IPS DF 4.7 (cell line): ENCODE measurements around the gene DIP2A.
"Not testable (repeated sequence)": the region's sequence is repeated elsewhere in the genome, so short reads cannot be mapped to it uniquely, and the experiment has no call there.

Experiments used
- DNase-seq: peaks from one replicate; pipeline ENCODE4 v3.0.0-alpha.2; 2013; ENCODE audit warnings: low spot score; ENCODE audit errors: extremely low read depth

DIP2A gene

GRCh38 chr21:46425571-46425970 lies 33.1 kb upstream of the DIP2A start:
- DNase-seq: no peak

GRCh38 chr21:46426313-46427046 lies 32.2 kb upstream of the DIP2A start:
- no peak for DNase-seq

GRCh38 chr21:46427516-46427915 lies 31.2 kb upstream of the DIP2A start:
- DNase-seq: no peak

GRCh38 chr21:46428286-46428685 lies 30.4 kb upstream of the DIP2A start:
- DNase-seq: no peak

GRCh38 chr21:46428987-46429710 lies 29.5 kb upstream of the DIP2A start:
- no peak for DNase-seq

GRCh38 chr21:46429754-46430681 lies 28.7 kb upstream of the DIP2A start:
- DNase-seq: no peak

GRCh38 chr21:46431448-46431847 lies 27.2 kb upstream of the DIP2A start:
- no peak for DNase-seq

- no peak for DNase-seq
These were observed 26.7 kb upstream of the DIP2A start for GRCh38 chr21:46431884-46432488.

GRCh38 chr21:46433116-46433515 lies 25.6 kb upstream of the DIP2A start:
- not testable (repeated sequence) for DNase-seq

- no peak for DNase-seq
These were observed 24.3 kb upstream of the DIP2A start for GRCh38 chr21:46434322-46434958.

GRCh38 chr21:46435786-46436227 lies 22.9 kb upstream of the DIP2A start:
- no peak for DNase-seq

GRCh38 chr21:46436621-46437020 lies 22.1 kb upstream of the DIP2A start:
- DNase-seq: no peak

GRCh38 chr21:46437096-46437498 lies 21.6 kb upstream of the DIP2A start:
- no peak for DNase-seq

GRCh38 chr21:46437511-46437910 lies 21.2 kb upstream of the DIP2A start:
- no peak for DNase-seq

- no peak for DNase-seq
These were observed 20.4 kb upstream of the DIP2A start for GRCh38 chr21:46438241-46438640.

- DNase-seq: no peak
These were observed 18.8 kb upstream of the DIP2A start for GRCh38 chr21:46439906-46440305.

GRCh38 chr21:46441331-46441730 lies 17.4 kb upstream of the DIP2A start:
- DNase-seq: no peak

- no peak for DNase-seq
These were observed 16.7 kb upstream of the DIP2A start for GRCh38 chr21:46441961-46442498.

GRCh38 chr21:46442938-46443337 lies 15.8 kb upstream of the DIP2A start:
- no peak for DNase-seq

- DNase-seq: no peak
These were observed 14.8 kb upstream of the DIP2A start for GRCh38 chr21:46443910-46444309.

GRCh38 chr21:46448108-46448507 lies 10.6 kb upstream of the DIP2A start:
- no peak for DNase-seq
